Urinary bladder (tissue), 4 donors: ENCODE data around the gene RNU6-7. TPM values are rescaled to one million over a fixed set of nuclear protein-coding genes. Genes with fewer than 3 reads are reported as not detected.
A peak's percentile ranks its signal among the peaks of the same experiment; 100 is the strongest.

Source experiments
- DNase-seq: peaks from one replicate; pipeline ENCODE4 v3.0.0-alpha.2; 2015; ENCODE audit errors: extremely low spot score
- H3K27ac ChIP-seq: one replicate; pipeline ENCODE4 v1.5.1; 2013; ENCODE audit warnings: low read depth, mild to moderate bottlenecking, moderate library complexity
- H3K36me3 ChIP-seq: one replicate; pipeline ENCODE4 v1.6.1; 2013; ENCODE audit warnings: mild to moderate bottlenecking, moderate library complexity; ENCODE audit not compliant: insufficient read depth
- H3K4me1 ChIP-seq: one replicate; pipeline ENCODE4 v1.6.1; 2013; ENCODE audit warnings: mild to moderate bottlenecking, moderate library complexity; ENCODE audit not compliant: insufficient read depth
- H3K4me3 ChIP-seq: one replicate; pipeline ENCODE4 v1.5.1; 2013; ENCODE audit warnings: low read depth, low read length
- whole genome bisulfite sequencing: extraction: QIAGEN DNeasy Blood & Tissue Kit; methylation state at CpG from one replicate; pipeline ENCODE4 v1.1.7; 2013; 5-methylcytosine and 5-hydroxymethylcytosine counted together
- polyA plus RNA-seq: library from polyadenylated mRNA; stranded (reverse); fragments of 200-250 nt; gene quantifications from one replicate; pipeline ENCODE4 v1.2.3, GENCODE V29; 2013
- total RNA-seq: library from RNA; depleted of rRNA; stranded (reverse); fragments of >200 nt; gene quantifications from one replicate; pipeline ENCODE4 v1.2.3, GENCODE V29; 2014
- donor health status: healthy with polysubstance abuse.
- donor health status: healthy.

The RNU6-7 gene
- total RNA-seq = not detected
- polyA plus RNA-seq = not detected

- peak within 1 kb of the TSS; percentile 47 for H3K27ac ChIP-seq
- DNase-seq = peak; percentile 29
- H3K36me3 ChIP-seq = no peaks in the 10 kb centered on the region
- 2% methylated on average over 40 of the region's 40 CpGs for WGBS
- no peaks in the 10 kb centered on the region for H3K4me1 ChIP-seq
- peak within 1 kb of the TSS; percentile 68 for H3K4me3 ChIP-seq
Measured at GRCh38 chr14:32201816-32202490, at the start of gene RNU6-7. Gene RNU6-7 (plus strand): TSS chr14:32202045.

GRCh38 chr14:32166029-32166428, 35.8 kb upstream of the RNU6-7 start:
- no peaks in the 10 kb centered on the region for H3K36me3 ChIP-seq
- no peaks in the 10 kb centered on the region for H3K4me1 ChIP-seq
- H3K27ac ChIP-seq = no peak overlapping the region
- WGBS = 91% methylated on average over 2 of the region's 2 CpGs
- H3K4me3 ChIP-seq = no peak overlapping the region
- no peak for DNase-seq

DNA sequence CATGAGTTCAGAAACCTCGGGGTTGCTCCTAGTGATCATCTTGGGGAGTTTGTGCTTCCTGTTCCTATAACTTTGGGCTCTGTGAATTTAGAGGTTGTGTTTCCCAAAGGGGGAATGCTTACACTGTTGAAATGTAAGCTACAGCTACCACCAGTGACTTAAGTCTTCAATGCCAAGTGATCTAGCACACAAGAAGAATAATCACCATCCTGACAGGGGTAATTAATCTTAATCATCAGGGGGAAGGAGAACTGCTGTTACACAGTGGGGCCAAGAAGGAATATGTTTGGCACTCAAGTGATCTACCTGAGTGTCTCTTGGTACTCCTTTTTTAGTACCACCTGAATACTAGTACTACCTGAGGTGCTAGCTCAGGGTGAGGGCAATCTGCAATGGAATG, 34.9 kb upstream of the RNU6-7 start:
- WGBS = 79% methylated on average over 1 of the region's 1 CpG
- no peak overlapping the region for H3K4me3 ChIP-seq

DNA sequence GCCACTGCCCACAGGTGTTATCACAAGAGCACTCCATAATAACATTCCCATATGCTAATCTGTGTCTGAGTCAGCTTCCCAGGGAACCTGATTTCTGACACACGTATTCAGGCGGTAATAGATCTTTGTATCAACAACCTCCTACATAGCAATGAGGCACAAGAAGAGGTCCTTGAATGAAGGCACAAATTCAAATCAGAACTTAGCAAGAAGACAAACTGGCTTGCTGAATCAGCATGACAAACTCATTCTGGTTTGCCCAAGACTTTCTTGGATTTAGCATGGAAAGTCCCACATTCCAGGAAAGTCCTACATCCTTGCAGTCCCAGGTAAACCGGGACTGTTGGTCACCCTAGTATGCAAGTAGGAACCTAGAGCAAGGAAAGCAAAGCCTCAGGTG, 33.9 kb upstream of the RNU6-7 start:
- WGBS = 84% methylated on average over 3 of the region's 3 CpGs

More for the DNA sequence above, 34.9 kb upstream of the RNU6-7 start:
- Histone ChIP-seq H3K27ac (no peak overlapping the region), H3K36me3 (no peaks in the 10 kb centered on the region), H3K4me1 (no peaks in the 10 kb centered on the region)
- DNase-seq = no peak

GRCh38 chr14:32169191-32169590, 32.7 kb upstream of the RNU6-7 start:
- Histone ChIP-seq H3K4me1 (no peaks in the 10 kb centered on the region), H3K36me3 (no peaks in the 10 kb centered on the region), H3K4me3 (no peak overlapping the region), H3K27ac (no peak overlapping the region)
- WGBS = 73% methylated on average over 3 of the region's 3 CpGs
- no peak for DNase-seq

More for the DNA sequence above, 33.9 kb upstream of the RNU6-7 start:
- no peak for DNase-seq
- H3K4me3 ChIP-seq = no peak overlapping the region
- H3K27ac ChIP-seq = no peak overlapping the region
- H3K4me1 ChIP-seq = no peaks in the 10 kb centered on the region
- no peaks in the 10 kb centered on the region for H3K36me3 ChIP-seq

- H3K27ac ChIP-seq = no peak overlapping the region
- 86% methylated on average over 5 of the region's 5 CpGs for WGBS
- H3K4me3 ChIP-seq = no peak overlapping the region
- H3K36me3 ChIP-seq = no peaks in the 10 kb centered on the region
- no peaks in the 10 kb centered on the region for H3K4me1 ChIP-seq
- DNase-seq = no peak
Measured at GRCh38 chr14:32171469-32171868, 30.4 kb upstream of the RNU6-7 start.

GRCh38 chr14:32183151-32184058, 18.4 kb upstream of the RNU6-7 start:
- Histone ChIP-seq H3K36me3 (no peaks in the 10 kb centered on the region), H3K27ac (no peak overlapping the region), H3K4me1 (no peaks in the 10 kb centered on the region), H3K4me3 (no peak overlapping the region)
- no peak for DNase-seq
- 60% methylated on average over 2 of the region's 2 CpGs for WGBS

DNA sequence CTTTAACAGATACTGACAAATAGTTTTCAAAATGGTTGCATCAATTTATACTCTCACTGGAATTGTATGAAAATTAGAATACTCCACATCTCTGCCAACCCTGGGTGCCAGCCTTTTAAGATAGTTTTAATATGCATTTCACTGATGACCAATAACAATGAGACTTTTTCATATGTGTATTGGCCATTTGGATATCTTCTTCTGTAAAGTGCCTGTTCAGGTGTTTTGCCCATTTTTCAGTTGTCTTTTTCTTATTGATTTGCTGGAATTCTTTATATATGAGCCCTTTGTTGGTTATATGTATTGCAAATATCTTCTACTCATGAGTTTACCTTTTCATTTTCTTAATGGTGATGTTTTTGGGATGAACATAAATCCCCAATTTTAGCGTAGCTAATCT, 16.7 kb upstream of the RNU6-7 start:
- 96% methylated on average over 1 of the region's 1 CpG for WGBS
- no peak overlapping the region for H3K4me3 ChIP-seq
- no peak overlapping the region for H3K27ac ChIP-seq
- no peaks in the 10 kb centered on the region for H3K4me1 ChIP-seq
- DNase-seq = no peak
- H3K36me3 ChIP-seq = no peaks in the 10 kb centered on the region

DNA sequence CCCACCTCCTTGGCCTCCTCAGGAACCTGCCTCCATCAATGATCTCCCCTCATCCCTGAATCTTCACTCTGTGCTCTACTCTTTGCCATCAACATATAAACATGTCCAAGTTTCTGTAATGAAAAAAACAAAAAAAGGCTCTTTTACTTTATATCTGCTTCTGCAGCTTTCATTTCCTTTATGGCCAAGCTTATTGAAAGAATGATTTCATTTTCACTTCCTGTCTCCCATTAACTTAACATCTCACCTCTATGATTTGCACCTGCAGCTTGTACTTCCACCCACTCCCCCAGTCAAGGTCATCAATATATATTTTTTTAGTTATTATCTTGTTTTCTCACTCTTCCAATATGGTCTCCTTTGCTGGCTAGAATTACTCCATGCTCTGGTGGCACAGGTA, 15.6 kb upstream of the RNU6-7 start:
- H3K4me1 ChIP-seq = no peaks in the 10 kb centered on the region
- no peak for DNase-seq
- no peak overlapping the region for H3K27ac ChIP-seq
- H3K4me3 ChIP-seq = no peak overlapping the region
- no peaks in the 10 kb centered on the region for H3K36me3 ChIP-seq

DNA sequence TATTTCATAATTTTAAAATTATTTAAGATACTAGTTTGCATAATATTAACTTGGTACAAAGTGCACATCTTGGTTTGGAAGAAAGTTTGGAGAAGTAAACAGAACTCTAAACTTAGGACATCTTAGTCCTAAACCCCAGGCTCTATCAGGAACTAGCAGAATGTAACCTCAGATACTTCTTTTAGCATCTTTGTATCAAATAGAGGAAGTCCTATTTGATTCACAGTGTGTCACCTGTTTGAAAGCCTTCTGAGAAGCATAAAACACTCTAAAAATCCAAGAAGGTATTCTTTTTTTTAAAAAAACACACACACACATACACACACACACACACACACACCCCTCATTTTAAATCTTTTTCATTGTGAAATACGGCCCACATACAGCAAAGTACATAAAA, 12.0 kb upstream of the RNU6-7 start:
- DNase-seq = no peak
- no peaks in the 10 kb centered on the region for H3K4me1 ChIP-seq
- no peak overlapping the region for H3K27ac ChIP-seq
- WGBS = 85% methylated on average over 1 of the region's 1 CpG
- no peaks in the 10 kb centered on the region for H3K36me3 ChIP-seq
- H3K4me3 ChIP-seq = no peak overlapping the region

- H3K27ac ChIP-seq = no peak overlapping the region
- no peaks in the 10 kb centered on the region for H3K4me1 ChIP-seq
- no peaks in the 10 kb centered on the region for H3K36me3 ChIP-seq
- DNase-seq = no peak
- H3K4me3 ChIP-seq = no peak overlapping the region
- 56% methylated on average over 3 of the region's 3 CpGs for WGBS
Measured at GRCh38 chr14:32190673-32191072, 11.2 kb upstream of the RNU6-7 start.

DNA sequence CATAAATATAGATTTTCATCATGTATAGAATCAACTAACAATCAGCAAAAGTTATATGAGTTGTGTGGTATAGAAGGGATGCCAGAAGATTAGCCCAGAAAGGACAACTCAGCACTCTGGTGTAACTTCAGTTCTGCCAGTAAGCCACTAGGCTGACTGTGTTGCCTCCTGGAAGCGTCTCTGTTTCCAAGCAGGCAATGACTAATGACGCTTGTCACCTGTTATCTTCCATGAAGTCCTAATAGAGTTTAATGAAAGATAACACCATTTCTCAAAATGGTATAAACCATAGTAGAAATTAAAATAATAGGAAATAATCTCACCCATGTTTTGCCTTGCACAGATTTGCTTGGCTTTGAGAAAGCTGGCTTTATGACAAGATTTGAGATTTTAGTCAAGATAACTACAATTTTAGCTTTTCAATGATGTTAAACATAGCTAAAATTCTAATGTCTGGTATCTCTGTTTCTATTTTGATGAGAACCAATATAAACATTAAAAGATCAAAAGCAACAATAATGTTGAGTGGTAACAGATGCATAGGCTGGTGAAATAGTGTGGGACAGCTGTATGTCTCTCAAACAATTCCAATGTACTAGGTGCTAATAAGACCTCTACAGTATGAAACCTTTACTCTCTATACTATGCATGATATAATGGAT, 9.0 kb upstream of the RNU6-7 start:
- WGBS = 63% methylated on average over 2 of the region's 2 CpGs
- Histone ChIP-seq H3K27ac (no peak overlapping the region), H3K36me3 (no peaks in the 10 kb centered on the region), H3K4me3 (no peak overlapping the region), H3K4me1 (no peaks in the 10 kb centered on the region)
- no peak for DNase-seq

- DNase-seq = no peak
- no peak overlapping the region for H3K27ac ChIP-seq
- no peak overlapping the region for H3K4me3 ChIP-seq
- H3K4me1 ChIP-seq = no peaks in the 10 kb centered on the region
- 88% methylated on average over 2 of the region's 2 CpGs for WGBS
- no peaks in the 10 kb centered on the region for H3K36me3 ChIP-seq
Measured at GRCh38 chr14:32193532-32193931, 8.3 kb upstream of the RNU6-7 start.

- H3K4me1 ChIP-seq = no peaks in the 10 kb centered on the region
- no peaks in the 10 kb centered on the region for H3K36me3 ChIP-seq
- no peak for DNase-seq
- WGBS = 56% methylated on average over 1 of the region's 1 CpG
- no peak overlapping the region for H3K27ac ChIP-seq
- no peak overlapping the region for H3K4me3 ChIP-seq
Measured at GRCh38 chr14:32195636-32196035, 6.2 kb upstream of the RNU6-7 start.
